GM12892 (cell line): ENCODE results near the gene DNAJC5.
A peak's percentile ranks its signal among the peaks of the same experiment; 100 is the strongest.
"Not testable (repeated sequence)": the region's sequence is repeated elsewhere in the genome, so short reads cannot be mapped to it uniquely, and the experiment has no call there.

Source experiments
- DNase-seq: peaks from one replicate; pipeline ENCODE4 v3.0.0; 2011; ENCODE audit not compliant: insufficient read length
- FAIRE-seq: peaks from 2 replicates; lab custom pipeline; 2011; peaks lifted over from hg19 to GRCh38; lab: Jason Lieb, UNC
- POLR2A ChIP-seq: IDR thresholded peaks from 2 replicates; pipeline ENCODE4 v1.6.1; 2011; ENCODE audit warnings: low read depth, low read length, control low read depth
- POLR2AphosphoS5 ChIP-seq: IDR thresholded peaks from 2 replicates; pipeline ENCODE4 v1.6.1; 2011; ENCODE audit warnings: low read depth, low read length, control low read depth
- TAF1 ChIP-seq: IDR thresholded peaks from 2 replicates; pipeline ENCODE4 v1.6.1; 2011; ENCODE audit warnings: low read depth, mild to moderate bottlenecking, control low read depth, low read length, borderline replicate concordance

The DNAJC5 gene

DNA sequence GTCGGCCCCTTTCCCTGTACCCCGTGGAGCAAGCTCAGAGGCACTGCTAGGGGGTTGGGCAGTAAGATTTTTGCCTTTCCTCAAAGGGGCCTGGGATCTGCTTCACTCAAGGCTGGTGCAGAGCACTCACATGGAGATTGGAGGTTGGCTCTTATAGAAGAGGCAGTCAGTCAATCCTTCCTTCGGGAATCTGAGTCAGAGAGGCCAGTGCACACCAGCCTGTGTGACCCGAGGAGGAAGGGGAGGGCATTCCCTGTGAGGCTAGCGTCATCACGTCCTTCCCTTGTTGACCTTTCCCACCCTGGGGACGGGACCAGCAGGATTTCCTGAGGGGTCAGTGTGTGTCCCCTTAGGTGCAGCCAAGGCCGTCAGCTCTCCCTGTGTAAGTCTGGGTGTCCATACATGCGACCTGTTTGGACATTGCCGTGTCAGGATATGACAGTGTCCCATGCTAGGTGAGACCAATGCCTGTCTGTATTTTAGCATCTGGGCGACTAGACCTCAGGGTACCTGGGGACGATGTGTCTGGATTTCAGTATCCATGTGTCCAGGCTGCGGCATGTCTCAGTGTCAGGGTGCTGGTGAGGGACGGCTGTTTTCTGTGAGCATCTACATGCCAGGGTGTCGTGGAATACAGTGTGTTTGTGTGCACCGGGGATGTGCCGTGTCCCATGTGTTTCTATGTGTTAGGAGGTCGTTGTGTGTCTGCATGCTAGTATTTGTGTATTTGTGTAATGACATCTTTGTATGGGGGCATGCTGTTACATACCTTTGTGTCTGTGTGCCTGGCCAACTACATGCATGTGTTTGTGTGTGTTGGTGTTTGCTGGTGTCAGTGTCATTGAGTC is 77.6 kb downstream of the DNAJC5 start:
- FAIRE-seq, result no peak

GRCh38 chr20:63973160-63973479 is 78.2 kb downstream of the DNAJC5 start:
- TF ChIP-seq POLR2A, result no peak
- TF ChIP-seq POLR2AphosphoS5, result no peak
- no peak for TF ChIP-seq TAF1
- FAIRE-seq, result no peak
- no peak for DNase-seq

More for the DNA sequence above, 77.6 kb downstream of the DNAJC5 start:
- TF ChIP-seq POLR2AphosphoS5 (peak; percentile 68; the same call in 1 of the 2 replicates), TAF1 (no peak), POLR2A (no peak; the same call in 1 of the 2 replicates)
- DNase-seq, result no peak

GRCh38 chr20:63973636-63974401 is 78.9 kb downstream of the DNAJC5 start:
- FAIRE-seq (peak; percentile 68), DNase-seq (peak; percentile 93)
- TF ChIP-seq TAF1, result no peak
- no peak for TF ChIP-seq POLR2AphosphoS5
- no peak for TF ChIP-seq POLR2A

- FAIRE-seq (no peak), DNase-seq (peak; percentile 23)
- TF ChIP-seq POLR2AphosphoS5, result no peak
- no peak for TF ChIP-seq TAF1
- TF ChIP-seq POLR2A, result no peak
These were observed 79.7 kb downstream of the DNAJC5 start for GRCh38 chr20:63974402-63975200.

- not testable (repeated sequence) for FAIRE-seq, DNase-seq
These were observed 81.6 kb downstream of the DNAJC5 start for GRCh38 chr20:63976511-63976910.

DNA sequence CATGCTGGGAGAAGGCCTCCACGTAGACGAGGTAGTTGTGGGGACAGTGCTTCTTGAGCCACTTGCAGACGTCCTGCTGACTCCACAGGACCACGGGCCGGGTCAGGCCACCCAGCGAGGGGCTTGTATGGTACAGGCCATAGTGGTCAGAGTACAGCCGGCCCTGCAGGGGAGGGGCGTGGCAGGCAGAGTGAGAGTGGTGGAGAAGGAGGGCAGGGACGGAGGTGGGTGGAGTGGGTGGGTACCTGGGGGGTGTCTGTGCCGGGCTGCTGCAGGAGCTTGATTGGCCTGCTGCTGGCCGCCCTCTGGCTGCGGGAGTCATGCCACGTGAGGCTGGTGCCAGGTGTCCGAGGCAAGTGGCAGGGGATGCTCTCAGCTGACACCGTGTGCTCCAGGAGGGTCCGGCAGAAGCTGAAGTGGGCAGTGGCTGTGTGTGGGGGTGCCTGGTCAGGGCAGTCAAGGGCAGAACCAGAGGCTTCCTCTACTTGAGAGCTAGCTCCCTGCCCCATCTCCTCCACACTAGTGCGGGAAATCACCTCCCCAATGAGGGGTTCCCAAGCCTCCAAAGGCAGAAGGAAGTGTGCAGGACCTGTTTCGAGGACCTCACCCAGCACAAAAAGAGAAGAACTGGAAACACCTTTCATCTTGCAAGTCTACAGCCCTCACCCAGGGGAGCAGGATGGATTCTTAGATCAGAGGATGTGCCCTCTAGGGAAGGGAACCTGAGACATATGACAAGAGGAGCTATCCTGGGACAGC is 82.2 kb downstream of the DNAJC5 start:
- TF ChIP-seq POLR2A, result no peak; the same call in 1 of the 2 replicates
- TF ChIP-seq POLR2AphosphoS5, result no peak
- TF ChIP-seq TAF1, result no peak
- DNase-seq (no peak), FAIRE-seq (no peak)

GRCh38 chr20:63977739-63978276 is 82.9 kb downstream of the DNAJC5 start:
- TF ChIP-seq POLR2AphosphoS5 (peak; percentile 26; the same call in 1 of the 2 replicates), TAF1 (no peak)
- no peak for FAIRE-seq
- no peak for DNase-seq

DNA sequence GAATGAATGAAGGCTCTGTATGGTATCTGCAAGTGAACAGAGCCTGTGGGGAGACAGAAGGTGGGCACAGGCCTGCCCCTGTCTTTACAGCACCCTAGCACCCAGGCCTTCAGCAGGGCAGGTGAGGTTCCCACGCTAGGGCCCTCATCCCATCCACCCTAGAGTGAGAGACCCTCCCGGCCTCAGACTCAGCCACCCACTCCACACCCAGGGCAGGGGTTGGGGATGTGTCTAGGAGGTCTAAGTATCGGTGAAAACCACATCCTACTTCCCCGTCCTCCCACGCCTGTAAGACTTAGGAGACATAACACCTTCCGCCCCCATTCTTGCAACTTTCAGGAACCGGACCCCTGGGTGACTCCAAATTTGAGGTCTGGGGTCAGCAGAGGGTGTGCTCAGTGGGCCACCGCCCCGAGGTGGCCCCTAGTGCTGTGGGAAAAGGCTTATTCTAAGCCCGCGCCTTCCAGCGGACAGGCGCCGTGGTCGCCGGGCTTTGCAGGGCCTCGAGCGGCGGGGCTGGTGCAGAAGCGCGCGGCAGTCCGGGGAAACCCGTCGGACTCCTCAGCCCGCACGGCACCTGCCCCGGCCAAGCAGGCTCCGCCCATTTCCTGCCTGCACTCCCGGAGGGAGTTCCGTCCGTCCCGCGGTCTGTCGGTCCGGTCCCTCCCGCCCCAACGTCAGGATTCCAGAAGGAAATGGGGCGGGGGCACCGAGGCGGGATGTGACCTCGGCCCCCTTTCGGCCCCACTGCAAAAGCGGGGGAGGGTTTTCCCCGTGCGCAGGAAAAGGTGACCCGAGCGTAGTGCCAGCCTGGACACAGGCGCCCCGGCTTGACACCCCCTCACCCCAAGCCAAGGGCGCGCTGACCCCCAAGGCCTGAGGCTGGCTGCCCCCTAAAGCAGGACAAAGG is 83.6 kb downstream of the DNAJC5 start:
- DNase-seq (peak; percentile 65), FAIRE-seq (peak; percentile 82)
- TF ChIP-seq POLR2A (peak; percentile 64), POLR2AphosphoS5 (no peak), TAF1 (0 out of 2 replicates have a peak, but pooled peaks have one; percentile 23)

- no peak for FAIRE-seq
- DNase-seq, result no peak
- no peak for TF ChIP-seq POLR2AphosphoS5
These were observed 84.3 kb downstream of the DNAJC5 start for GRCh38 chr20:63979229-63979556.

- FAIRE-seq (peak; percentile 50), DNase-seq (peak; percentile 73)
- peak; percentile 14; the same call in 1 of the 2 replicates for TF ChIP-seq TAF1
- TF ChIP-seq POLR2AphosphoS5, result no peak; the same call in 1 of the 2 replicates
- TF ChIP-seq POLR2A, result peak; percentile 64; the same call in 1 of the 2 replicates
These were observed 84.8 kb downstream of the DNAJC5 start, which contains the start of gene SAMD10 for GRCh38 chr20:63979557-63980316. TSS of gene SAMD10 (minus strand) at chr20:63979642. CDS start at chr20:63979467, 175 bp downstream.
